Muscle layer of duodenum (tissue), 2 donors: ENCODE measurements around the gene SNW1.
"Not testable (repeated sequence)": the region's sequence is repeated elsewhere in the genome, so short reads cannot be mapped to it uniquely, and the experiment has no call there.

ENCODE experiments used
- H3K27ac ChIP-seq: one replicate; pipeline ENCODE4 v1.7.0; 2013; ENCODE audit warnings: mild to moderate bottlenecking, low read length
- H3K27me3 ChIP-seq: one replicate; pipeline ENCODE4 v1.7.0; 2013; ENCODE audit warnings: low read depth, mild to moderate bottlenecking, control low read depth, low read length
- H3K36me3 ChIP-seq, 2 donors: one replicate each; pipeline ENCODE4 v1.7.0; 2013; ENCODE audit warnings: low read length in 2 of 2, control low read depth in 1 of 2, mild to moderate bottlenecking in 1 of 2; ENCODE audit not compliant: insufficient read depth in 2 of 2, control insufficient read depth in 1 of 2
- H3K4me1 ChIP-seq, 2 donors: one replicate each; pipeline ENCODE4 v1.7.0; 2013; ENCODE audit warnings: low read length in 2 of 2, mild to moderate bottlenecking in 2 of 2, control low read depth in 1 of 2, moderate library complexity in 1 of 2; ENCODE audit not compliant: insufficient read depth in 2 of 2, control insufficient read depth in 1 of 2
- H3K4me3 ChIP-seq, 2 donors: one replicate each; pipeline ENCODE4 v1.7.0; 2013; ENCODE audit warnings: low read length in 2 of 2, low read depth in 1 of 2, mild to moderate bottlenecking in 1 of 2
- H3K9me3 ChIP-seq, 2 donors: one replicate each; pipeline ENCODE4 v1.7.0; 2013; ENCODE audit warnings: low read length in 2 of 2, control low read depth in 1 of 2, mild to moderate bottlenecking in 1 of 2; ENCODE audit not compliant: control insufficient read depth in 1 of 2
- donor health status: healthy.

The SNW1 gene

GRCh38 chr14:77790566-77791224, 29.7 kb upstream of the SNW1 start:
- Histone ChIP-seq H3K4me1 (no peaks in the 10 kb centered on the region), H3K9me3 (no peaks in the 10 kb centered on the region), H3K27ac (no peak overlapping the region), H3K27me3 (no peaks in the 10 kb centered on the region), H3K4me3 (no peak overlapping the region), H3K36me3 (no peaks in the 10 kb centered on the region)

DNA sequence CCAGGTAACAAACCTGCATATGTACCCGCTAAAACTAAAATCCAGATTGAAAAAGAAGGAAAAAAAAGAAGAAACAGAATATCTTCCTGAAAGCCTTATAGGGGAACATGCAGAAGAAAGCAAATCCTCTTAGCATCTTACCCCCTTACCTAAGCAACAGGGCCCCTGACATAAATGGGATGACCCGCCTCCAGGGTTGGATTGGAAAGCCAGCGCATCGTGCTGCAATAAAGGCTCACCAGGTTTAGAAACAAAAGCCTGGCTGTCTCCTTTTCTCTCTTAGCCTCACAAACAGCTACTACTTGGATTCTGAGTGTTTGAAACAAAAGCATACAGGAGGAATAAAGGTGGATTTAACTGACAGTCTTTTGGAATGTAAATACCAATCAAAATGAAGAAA, 25.2 kb upstream of the SNW1 start:
- no peaks in the 10 kb centered on the region for H3K9me3 ChIP-seq
- no peaks in the 10 kb centered on the region for H3K4me1 ChIP-seq
- H3K27ac ChIP-seq = no peak overlapping the region
- no peak overlapping the region for H3K4me3 ChIP-seq
- no peaks in the 10 kb centered on the region for H3K36me3 ChIP-seq
- no peaks in the 10 kb centered on the region for H3K27me3 ChIP-seq

GRCh38 chr14:77782202-77782601, 21.2 kb upstream of the SNW1 start:
- H3K4me3 ChIP-seq = no peak overlapping the region

DNA sequence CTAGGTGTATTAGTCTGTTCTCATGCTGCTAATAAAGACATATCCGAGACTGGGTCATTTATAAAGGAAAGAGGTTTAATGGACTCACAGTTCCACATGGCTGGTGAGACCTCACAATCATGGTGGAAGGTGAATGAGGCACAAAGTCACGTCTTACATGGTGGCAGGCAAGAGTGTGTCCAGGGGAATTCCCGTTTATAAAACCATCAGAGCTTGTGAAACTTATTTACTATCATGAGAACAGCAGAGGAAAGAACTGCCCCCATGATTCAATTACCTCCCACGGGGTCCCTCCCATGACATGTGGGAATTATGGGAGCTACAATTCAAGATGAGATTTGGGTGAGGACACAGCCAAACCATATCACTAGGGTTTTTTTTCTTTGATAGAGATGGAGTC, 13.0 kb upstream of the SNW1 start:
- H3K27me3 ChIP-seq, H3K9me3 ChIP-seq, H3K27ac ChIP-seq, H3K4me3 ChIP-seq, H3K4me1 ChIP-seq, H3K36me3 ChIP-seq: not testable (repeated sequence)

More at GRCh38 chr14:77782202-77782601, 21.2 kb upstream of the SNW1 start:
- no peak overlapping the region for H3K27ac ChIP-seq
- H3K4me1 ChIP-seq = no peaks in the 10 kb centered on the region
- H3K9me3 ChIP-seq = no peaks in the 10 kb centered on the region
- H3K27me3 ChIP-seq = no peaks in the 10 kb centered on the region
- no peaks in the 10 kb centered on the region for H3K36me3 ChIP-seq

GRCh38 chr14:77768442-77769069, 7.6 kb upstream of the SNW1 start:
- not testable (repeated sequence) for H3K4me1 ChIP-seq, H3K27ac ChIP-seq, H3K36me3 ChIP-seq, H3K9me3 ChIP-seq, H3K4me3 ChIP-seq, H3K27me3 ChIP-seq

GRCh38 chr14:77763978-77764377, 3.0 kb upstream of the SNW1 start:
- H3K36me3 ChIP-seq = no peaks in the 10 kb centered on the region
- H3K4me1 ChIP-seq = peaks cover 8 to 19% of the 10 kb centered on the region in 2 donors
- no peaks in the 10 kb centered on the region for H3K27me3 ChIP-seq
- H3K4me3 ChIP-seq = no peak overlapping the region
- H3K27ac ChIP-seq = no peak overlapping the region
- no peaks in the 10 kb centered on the region for H3K9me3 ChIP-seq

- peaks cover 11 to 26% of the 10 kb centered on the region in 2 donors for H3K4me1 ChIP-seq
- no peaks in the 10 kb centered on the region for H3K9me3 ChIP-seq
- H3K4me3 ChIP-seq = no peak overlapping the region
- no peak overlapping the region for H3K27ac ChIP-seq
- H3K27me3 ChIP-seq = no peaks in the 10 kb centered on the region
- no peaks in the 10 kb centered on the region for H3K36me3 ChIP-seq
Measured at GRCh38 chr14:77763316-77763715, 2.4 kb upstream of the SNW1 start.

DNA sequence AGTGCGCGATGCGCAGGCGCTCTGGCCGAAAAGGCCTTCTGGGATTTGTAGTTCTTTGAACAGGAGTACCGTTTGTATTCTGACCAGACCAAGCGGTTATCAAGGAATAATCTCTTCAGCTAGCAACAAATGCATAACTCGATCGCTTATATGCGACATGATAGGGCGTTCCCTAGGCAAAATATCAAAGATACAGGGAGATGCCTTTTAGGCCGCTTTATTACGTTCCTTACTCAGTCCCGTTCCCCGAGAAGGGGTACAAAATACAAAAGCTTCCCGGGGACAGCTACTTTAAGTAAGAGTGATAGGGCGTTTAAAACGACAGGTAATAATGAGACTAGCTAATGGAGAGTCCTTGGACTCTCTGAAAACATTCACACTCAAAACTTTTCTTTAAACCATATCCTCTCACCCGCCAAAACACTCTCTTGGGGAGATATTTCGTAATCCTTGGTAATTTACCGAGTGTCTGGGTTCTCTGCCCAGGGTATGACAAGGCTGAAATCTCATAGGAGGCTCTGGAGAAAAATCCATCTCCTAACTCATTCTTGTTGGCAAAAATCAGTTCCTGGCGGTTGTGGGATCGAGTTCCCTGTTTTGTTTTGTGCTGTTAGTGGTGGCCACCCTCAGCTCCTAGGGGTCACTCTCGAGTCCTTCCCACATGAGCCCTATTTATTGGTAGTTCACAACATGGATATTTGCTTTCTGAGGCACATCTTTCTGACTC, 412 bp upstream of the SNW1 start:
- H3K27me3 ChIP-seq = no peaks in the 10 kb centered on the region
- H3K4me3 ChIP-seq = peak overlapping the region; percentile 82 to 98
- H3K9me3 ChIP-seq = no peaks in the 10 kb centered on the region
- H3K27ac ChIP-seq = peak overlapping the region; percentile 99
- H3K36me3 ChIP-seq = peaks cover 0 to 4% of the 10 kb centered on the region in 2 donors
- peaks cover 11 to 37% of the 10 kb centered on the region in 2 donors for H3K4me1 ChIP-seq

DNA sequence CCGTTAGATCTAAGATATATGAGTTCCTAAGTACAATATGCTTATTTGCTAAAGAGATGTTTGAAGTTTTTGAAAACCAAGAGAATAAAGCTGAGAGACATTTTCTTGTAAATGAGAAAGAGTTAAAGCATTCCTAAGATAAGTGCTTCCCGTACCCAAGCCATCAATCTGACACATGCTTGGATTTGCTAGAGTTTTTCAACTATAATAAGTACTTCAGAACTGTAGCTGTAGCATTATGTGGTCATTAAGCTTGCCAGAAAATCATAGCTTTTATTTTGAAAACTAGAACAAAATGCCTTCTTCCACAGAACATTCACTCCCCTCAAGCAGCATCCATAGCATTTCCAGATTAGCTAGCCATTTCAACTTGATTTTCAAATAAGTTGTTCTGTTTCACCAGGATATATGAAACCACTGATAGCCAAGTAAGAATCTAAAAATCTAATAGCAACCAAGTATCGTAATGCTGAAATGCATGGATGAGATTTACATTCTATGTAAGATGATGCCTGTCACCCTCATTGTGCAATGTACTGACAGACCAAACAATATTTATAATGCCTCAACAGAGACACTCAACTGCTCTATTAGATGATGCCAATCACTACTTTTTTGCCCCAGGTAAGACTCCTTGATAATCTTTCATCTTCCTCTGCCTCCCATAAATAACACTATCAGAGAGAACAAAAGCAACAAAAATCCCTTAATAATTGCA, 8.0 kb downstream of the SNW1 start:
- Histone ChIP-seq H3K9me3 (no peaks in the 10 kb centered on the region), H3K27ac (no peak overlapping the region), H3K4me3 (no peak overlapping the region), H3K4me1 (peaks cover 0 to 8% of the 10 kb centered on the region in 2 donors), H3K27me3 (no peaks in the 10 kb centered on the region), H3K36me3 (peaks cover 30 to 38% of the 10 kb centered on the region in 2 donors)

GRCh38 chr14:77752266-77752665, 8.7 kb downstream of the SNW1 start:
- Histone ChIP-seq H3K27ac (no peak overlapping the region), H3K4me1 (peaks cover 0 to 2% of the 10 kb centered on the region in 2 donors), H3K36me3 (peaks cover 32 to 36% of the 10 kb centered on the region in 2 donors)

DNA sequence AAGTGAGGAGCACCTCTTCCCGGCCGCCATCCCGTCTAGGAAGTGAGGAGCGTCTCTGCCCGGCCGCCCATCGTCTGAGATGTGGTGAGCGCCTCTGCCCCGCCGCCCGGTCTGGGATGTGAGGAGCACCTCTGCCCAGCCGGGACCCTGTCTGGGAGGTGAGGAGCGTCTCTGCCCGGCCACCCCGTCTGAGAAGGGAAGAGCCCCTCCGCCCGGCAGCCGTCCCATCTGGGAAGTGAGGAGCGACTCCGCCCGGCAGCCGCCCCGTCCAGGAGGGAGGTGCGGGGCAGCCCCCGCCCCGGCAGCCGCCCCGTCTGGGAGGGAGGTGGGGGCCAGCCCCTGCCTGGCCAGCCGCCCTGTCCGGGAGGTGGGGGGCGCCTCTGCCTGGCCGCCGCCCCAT, 13.5 kb downstream of the SNW1 start:
- peaks cover 30 to 48% of the 10 kb centered on the region in 2 donors for H3K36me3 ChIP-seq
- H3K27me3 ChIP-seq, H3K27ac ChIP-seq, H3K9me3 ChIP-seq, H3K4me1 ChIP-seq, H3K4me3 ChIP-seq: not testable (repeated sequence)

More at GRCh38 chr14:77752266-77752665, 8.7 kb downstream of the SNW1 start:
- Histone ChIP-seq H3K9me3 (no peaks in the 10 kb centered on the region), H3K4me3 (no peak overlapping the region), H3K27me3 (no peaks in the 10 kb centered on the region)
